Activated CD8-positive, alpha-beta T cell treated with anti-CD3 and anti-CD28 coated beads for 36 hours (primary cell): ENCODE measurements around the gene COG2. TPM values are rescaled to one million over a fixed set of nuclear protein-coding genes. Genes with fewer than 3 reads are reported as not detected.

Source experiments
- ATAC-seq: fragments of 200-7000 bp; cut with Tn5 transposase; one replicate; pipeline ENCODE4 v1.10.0; 2021; ENCODE audit warnings: mild to moderate bottlenecking, moderate library complexity
- CTCF ChIA-PET: fragments of 350-600 bp; sonication (Branson Sonifier 250); formaldehyde crosslinking; loops from one replicate; lab custom pipeline; 2021; ENCODE audit warnings: antibody characterized with exemption; lab: Charles Lee
- POLR2A ChIA-PET: fragments of 350-600 bp; sonication (Branson Sonifier 250); formaldehyde crosslinking; loops from one replicate; lab custom pipeline; 2021; ENCODE audit warnings: antibody characterized with exemption; lab: Charles Lee
- DNase-seq: peaks from one replicate; pipeline ENCODE4 v3.0.0-alpha.2; 2020
- H3K27ac Mint-ChIP-seq: one replicate; pipeline ENCODE4 v1.8.0; 2021; ENCODE audit warnings: mild to moderate bottlenecking, mixed read lengths
- H3K27me3 Mint-ChIP-seq: one replicate; pipeline ENCODE4 v1.8.0; 2021; ENCODE audit warnings: mixed read lengths
- H3K36me3 Mint-ChIP-seq: one replicate; pipeline ENCODE4 v1.8.0; 2021; ENCODE audit warnings: low read depth, mixed read lengths
- H3K4me1 Mint-ChIP-seq: one replicate; pipeline ENCODE4 v1.8.0; 2021; ENCODE audit warnings: low read depth, mixed read lengths
- H3K4me3 Mint-ChIP-seq: one replicate; pipeline ENCODE4 v1.8.0; 2021; ENCODE audit warnings: mild to moderate bottlenecking, moderate library complexity, mixed read lengths
- H3K9me3 Mint-ChIP-seq: one replicate; pipeline ENCODE4 v1.8.0; 2021; ENCODE audit warnings: mixed read lengths
- CTCF ChIP-seq: fragments of 200-600 bp; IDR thresholded peaks from one replicate; pipeline ENCODE4 v1.8.0; 2022; ENCODE audit warnings: antibody characterized with exemption, mild to moderate bottlenecking
- intact Hi-C: fragments of 100-400 bp; cut with micrococcal nuclease; formaldehyde crosslinking; loops from one replicate; pipeline ENCODE4 v1.10.0; 2022
- total RNA-seq, 2 experiments: library from RNA; stranded (reverse); gene quantifications; one replicate each; pipeline ENCODE4 v1.2.3, GENCODE V29; 2021

The COG2 gene
- total RNA-seq, 2 experiments from 2014 or later: 26.1 to 27.6 TPM

- H3K4me3 Mint-ChIP-seq: no peak overlapping the region
- ATAC-seq (no peak), DNase-seq (no peak)
- intact Hi-C loops: no loop called here
- ChIA-PET POLR2A (no interaction called here), CTCF (interaction anchor here (0.9 kb wide), 1 partner anchor 41 kb away, joined by 3 read pairs; the partner anchor contains the start of gene COG2)
- H3K4me1 Mint-ChIP-seq: peaks cover 3% of the 10 kb centered on the region
- TF ChIP-seq CTCF: no peak
- H3K27me3 Mint-ChIP-seq: no peaks in the 10 kb centered on the region
- no peaks in the 10 kb centered on the region for H3K9me3 Mint-ChIP-seq
- H3K27ac Mint-ChIP-seq: no peak overlapping the region
- peaks cover 21% of the 10 kb centered on the region for H3K36me3 Mint-ChIP-seq
Measured at GRCh38 chr1:230682882-230683610, 40.8 kb downstream of the COG2 start.

GRCh38 chr1:230684146-230684545 is 41.9 kb downstream of the COG2 start:
- CTCF ChIA-PET: no interaction called here
- POLR2A ChIA-PET: no interaction called here
- Mint-ChIP-seq H3K27me3 (no peaks in the 10 kb centered on the region), H3K4me3 (no peak overlapping the region), H3K4me1 (peaks cover 3% of the 10 kb centered on the region), H3K27ac (no peak overlapping the region), H3K9me3 (no peaks in the 10 kb centered on the region), H3K36me3 (peaks cover 25% of the 10 kb centered on the region)
- ATAC-seq: no peak
- TF ChIP-seq CTCF: no peak
- intact Hi-C loops: no loop called here
- no peak for DNase-seq

GRCh38 chr1:230684998-230685397 is 42.7 kb downstream of the COG2 start:
- ATAC-seq: no peak
- no peak for TF ChIP-seq CTCF
- Mint-ChIP-seq H3K27ac (no peak overlapping the region), H3K4me3 (no peak overlapping the region), H3K36me3 (peaks cover 30% of the 10 kb centered on the region), H3K27me3 (no peaks in the 10 kb centered on the region), H3K9me3 (no peaks in the 10 kb centered on the region), H3K4me1 (peaks cover 3% of the 10 kb centered on the region)
- POLR2A ChIA-PET: no interaction called here
- intact Hi-C loops: no loop called here
- CTCF ChIA-PET: no interaction called here
- DNase-seq: no peak

- ChIA-PET CTCF (no interaction called here), POLR2A (no interaction called here)
- ATAC-seq (no peak), DNase-seq (no peak)
- TF ChIP-seq CTCF: no peak
- Mint-ChIP-seq H3K4me1 (no peaks in the 10 kb centered on the region), H3K36me3 (peaks cover 32% of the 10 kb centered on the region), H3K4me3 (no peak overlapping the region), H3K9me3 (no peaks in the 10 kb centered on the region), H3K27ac (no peak overlapping the region), H3K27me3 (no peaks in the 10 kb centered on the region)
- intact Hi-C loops: no loop called here
Measured at GRCh38 chr1:230686747-230687146, 44.5 kb downstream of the COG2 start.

GRCh38 chr1:230690101-230690500 is 47.8 kb downstream of the COG2 start:
- CTCF ChIA-PET: interaction anchor here (1.5 kb wide), 1 partner anchor 47 kb away, joined by 7 read pairs; no protein-coding TSS in a partner anchor

More at GRCh38 chr1:230690101-230690500, 47.8 kb downstream of the COG2 start:
- H3K9me3 Mint-ChIP-seq: no peaks in the 10 kb centered on the region
- no peak for DNase-seq
- H3K27me3 Mint-ChIP-seq: no peaks in the 10 kb centered on the region
- H3K4me3 Mint-ChIP-seq: no peak overlapping the region
- intact Hi-C loops: no loop called here
- H3K27ac Mint-ChIP-seq: no peak overlapping the region
- peaks cover 36% of the 10 kb centered on the region for H3K36me3 Mint-ChIP-seq
- ATAC-seq: no peak
- no peak for TF ChIP-seq CTCF
- POLR2A ChIA-PET: no interaction called here
- no peaks in the 10 kb centered on the region for H3K4me1 Mint-ChIP-seq
